WI38 (cell line): ENCODE results near the gene HMHB1.

ENCODE experiments used
- H3K4me3 ChIP-seq: 2 replicates; pipeline ENCODE4 v1.5.1; 2011; ENCODE audit warnings: low read depth, mild to moderate bottlenecking, control low read depth, low read length
- CTCF ChIP-seq: IDR thresholded peaks from 2 replicates; pipeline ENCODE4 v1.5.1; 2012; ENCODE audit warnings: low read depth, mild to moderate bottlenecking, control low read depth, low read length

The HMHB1 gene

GRCh38 chr5:143841446-143841845 is 29.5 kb downstream of the HMHB1 start:
- no peak for TF ChIP-seq CTCF
- H3K4me3 ChIP-seq = no peak overlapping the region

GRCh38 chr5:143842920-143843319 is 31.0 kb downstream of the HMHB1 start:
- no peak overlapping the region for H3K4me3 ChIP-seq
- TF ChIP-seq CTCF = no peak

GRCh38 chr5:143843461-143843860 is 31.5 kb downstream of the HMHB1 start:
- TF ChIP-seq CTCF = no peak
- H3K4me3 ChIP-seq = no peak overlapping the region

- TF ChIP-seq CTCF = no peak
- H3K4me3 ChIP-seq = no peak overlapping the region
Measured at GRCh38 chr5:143850050-143850683, 38.2 kb downstream of the HMHB1 start.

- H3K4me3 ChIP-seq = no peak overlapping the region
- no peak for TF ChIP-seq CTCF
Measured at GRCh38 chr5:143851383-143851782, 39.4 kb downstream of the HMHB1 start.

- TF ChIP-seq CTCF = no peak
Measured at GRCh38 chr5:143860211-143860610, 48.2 kb downstream of the HMHB1 start.

GRCh38 chr5:143862271-143862670 is 50.3 kb downstream of the HMHB1 start:
- no peak overlapping the region for H3K4me3 ChIP-seq
- TF ChIP-seq CTCF = no peak

More at GRCh38 chr5:143860211-143860610, 48.2 kb downstream of the HMHB1 start:
- H3K4me3 ChIP-seq = no peak overlapping the region
